Inflammatory macrophage (primary cell): Measurements from ENCODE around the gene MS4A12.
"Not testable (repeated sequence)": the region's sequence is repeated elsewhere in the genome, so short reads cannot be mapped to it uniquely, and the experiment has no call there.

ENCODE experiments used
- DNase-seq, 2 donors: peaks; one replicate each; pipeline ENCODE4 v3.0.0-alpha.2; 2020 to 2022
- total RNA-seq, 18 experiments: gene quantifications; one replicate each; lab custom pipeline; 2026; ENCODE audit warnings: mixed read lengths in 6 of 18, inconsistent platforms in 2 of 18; lab: John Stamatoyannopoulos, UW

The MS4A12 gene
- total RNA-seq, result 0 to 0.11 (median 0) reads per million in 18 experiments

- DNase-seq, result no peak
Measured at GRCh38 chr11:60492488-60493009, at the start of gene MS4A12. TSS of gene MS4A12 (plus strand) at chr11:60492778. CDS start at chr11:60497319, 4,541 bp downstream.

DNA sequence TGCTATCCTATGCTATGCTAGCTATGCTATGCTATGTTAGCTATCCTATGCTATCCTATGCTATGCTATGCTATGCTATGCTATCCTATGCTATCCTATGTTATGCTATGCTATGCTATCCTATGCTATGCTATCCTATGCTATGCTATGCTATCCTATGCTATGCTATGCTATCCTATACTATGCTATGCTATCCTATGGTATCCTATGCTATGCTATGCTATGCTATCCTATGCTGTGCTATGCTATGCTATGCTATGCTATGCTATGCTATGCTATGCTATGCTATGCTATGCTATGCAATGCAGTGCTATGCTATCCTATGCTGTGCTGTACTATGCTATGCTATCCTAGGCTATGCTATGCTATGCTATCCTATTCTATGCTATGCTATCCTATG lies 45.5 kb upstream of the MS4A12 start:
- no peak for DNase-seq

DNA sequence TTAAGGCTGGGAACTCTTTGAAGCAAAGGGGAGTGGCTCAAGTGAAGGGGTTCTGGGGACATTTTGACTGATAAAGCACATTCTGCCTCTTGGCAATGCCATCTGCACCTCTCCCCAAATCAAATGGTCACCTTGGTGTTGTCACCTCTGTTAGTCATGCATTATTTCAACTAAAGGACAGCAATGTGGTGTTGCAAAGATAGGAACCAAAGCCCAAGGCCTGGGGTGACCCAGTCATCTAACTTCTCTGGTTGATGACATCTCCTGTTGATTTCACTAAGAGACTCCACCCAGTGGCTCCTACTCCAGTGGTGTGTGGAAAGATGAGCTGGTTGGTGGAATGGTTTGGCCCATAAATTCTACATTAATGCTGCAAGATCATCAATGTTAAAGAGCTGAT lies 44.7 kb upstream of the MS4A12 start:
- DNase-seq, result peak; percentile 45 to 59

DNA sequence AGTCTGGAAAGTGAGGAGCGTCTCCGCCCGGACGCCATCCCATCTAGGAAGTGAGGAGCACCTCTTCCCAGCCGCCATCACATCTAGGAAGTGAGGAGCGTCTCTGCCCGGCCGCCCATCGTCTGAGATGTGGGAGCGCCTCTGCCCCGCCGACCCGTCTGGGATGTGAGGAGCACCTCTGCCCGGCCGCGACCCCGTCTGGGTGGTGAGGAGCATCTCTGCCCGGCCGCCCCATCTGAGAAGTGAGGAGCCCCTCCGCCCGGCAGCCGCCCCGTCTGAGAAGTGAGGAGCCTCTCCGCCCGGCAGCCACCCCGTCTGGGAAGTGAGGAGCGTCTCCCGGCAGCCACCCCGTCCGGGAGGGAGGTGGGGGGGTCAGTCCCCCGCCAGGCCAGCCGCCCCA lies 41.4 kb upstream of the MS4A12 start:
- not testable (repeated sequence) for DNase-seq

GRCh38 chr11:60454212-60454611 lies 38.4 kb upstream of the MS4A12 start:
- no peak for DNase-seq

GRCh38 chr11:60455531-60456042 lies 37.0 kb upstream of the MS4A12 start, which contains the start of gene MS4A1:
TSS of gene MS4A1 (plus strand) at chr11:60455847. CDS start at chr11:60462375, 6,528 bp downstream.
- DNase-seq, result no peak

DNA sequence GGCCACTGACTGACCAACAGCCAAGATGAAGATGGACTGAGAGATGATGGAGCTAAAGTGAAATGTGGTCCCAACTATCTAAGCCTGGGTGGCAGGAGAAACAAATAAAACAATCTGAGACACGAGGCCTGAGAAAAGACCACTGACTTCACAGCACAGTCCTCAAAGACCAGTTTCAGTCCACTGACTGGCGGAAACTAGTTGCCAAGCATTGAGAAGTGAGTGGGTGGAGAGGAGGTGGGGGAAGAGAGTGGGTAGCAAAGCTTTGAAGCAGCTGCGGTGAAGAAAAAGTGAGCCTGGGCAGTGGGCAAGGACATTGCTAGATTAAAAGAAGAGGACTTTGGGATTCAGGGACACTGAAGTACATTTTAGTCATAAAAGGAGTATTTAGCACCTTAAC lies 35.0 kb upstream of the MS4A12 start:
- DNase-seq, result no peak

DNA sequence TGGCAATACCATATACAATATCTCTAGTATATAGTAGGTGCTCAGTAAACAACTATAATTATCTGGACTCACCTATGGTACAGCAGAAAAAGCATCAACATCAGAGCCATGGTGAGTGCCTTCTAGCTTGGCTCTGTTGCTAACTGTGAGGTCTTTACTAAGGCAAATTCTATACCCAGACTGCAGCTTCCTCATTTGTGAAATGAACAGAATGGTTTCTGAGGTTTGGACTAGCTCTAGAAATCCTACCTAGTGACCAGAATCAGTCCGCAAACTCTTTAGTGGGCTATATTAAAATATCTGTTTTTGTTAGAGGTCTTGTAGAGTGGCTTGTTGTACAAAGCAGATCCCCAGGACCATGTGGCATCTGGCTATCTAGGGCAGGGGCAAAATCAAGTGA lies 33.2 kb upstream of the MS4A12 start:
- DNase-seq, result no peak

GRCh38 chr11:60468829-60469228 lies 23.7 kb upstream of the MS4A12 start:
- no peak for DNase-seq

- no peak for DNase-seq
Measured at GRCh38 chr11:60469723-60470122, 22.9 kb upstream of the MS4A12 start.

DNA sequence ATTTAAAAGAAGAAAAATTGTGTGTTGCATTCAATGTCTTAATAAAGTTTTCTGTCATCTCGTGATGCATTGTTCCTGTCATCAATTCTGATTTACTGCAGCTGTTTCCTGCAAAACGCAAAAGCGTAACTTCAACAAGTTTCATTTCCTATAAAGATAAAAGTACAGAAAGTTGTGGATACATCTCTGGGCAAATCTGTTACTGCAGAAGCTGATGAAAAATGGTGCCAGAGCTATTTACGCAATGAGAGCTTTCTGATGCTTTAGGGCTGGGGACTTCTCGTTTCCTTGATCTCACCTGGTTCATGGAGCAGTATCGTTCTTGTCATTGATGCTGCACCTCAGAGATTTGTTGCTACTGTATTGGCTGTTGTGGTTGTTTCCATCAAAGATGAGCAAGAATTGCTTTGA lies 15.5 kb upstream of the MS4A12 start:
- DNase-seq, result peak in 1 of 2 donors; percentile 50

- peak; percentile 64 to 68 for DNase-seq
Measured at GRCh38 chr11:60482361-60482760, 10.2 kb upstream of the MS4A12 start.

DNA sequence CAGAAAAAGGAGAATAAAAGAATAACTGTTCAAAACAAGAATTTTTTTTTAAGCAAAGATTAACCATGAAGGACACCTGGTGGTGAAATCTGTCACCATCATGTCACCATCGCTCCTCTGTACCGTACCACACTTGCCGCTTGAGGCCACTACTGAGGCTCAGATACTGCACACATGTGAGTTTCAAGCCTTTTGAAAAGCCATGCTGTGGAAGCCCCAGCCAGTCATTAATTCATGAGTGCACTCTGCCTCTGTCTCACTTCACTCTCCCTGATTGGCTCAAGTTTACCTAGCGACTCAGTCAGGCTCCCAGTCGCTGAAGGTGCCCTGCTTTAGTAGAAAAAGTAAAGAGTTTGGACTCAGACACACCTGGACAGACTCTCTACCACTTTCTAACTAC lies 6.6 kb upstream of the MS4A12 start:
- DNase-seq, result peak; percentile 57 to 69

GRCh38 chr11:60493454-60493853 lies 876 bp downstream of the MS4A12 start:
- no peak for DNase-seq

- DNase-seq, result peak in 1 of 2 donors; percentile 24
Measured at GRCh38 chr11:60498399-60498798, 5.8 kb downstream of the MS4A12 start.

DNA sequence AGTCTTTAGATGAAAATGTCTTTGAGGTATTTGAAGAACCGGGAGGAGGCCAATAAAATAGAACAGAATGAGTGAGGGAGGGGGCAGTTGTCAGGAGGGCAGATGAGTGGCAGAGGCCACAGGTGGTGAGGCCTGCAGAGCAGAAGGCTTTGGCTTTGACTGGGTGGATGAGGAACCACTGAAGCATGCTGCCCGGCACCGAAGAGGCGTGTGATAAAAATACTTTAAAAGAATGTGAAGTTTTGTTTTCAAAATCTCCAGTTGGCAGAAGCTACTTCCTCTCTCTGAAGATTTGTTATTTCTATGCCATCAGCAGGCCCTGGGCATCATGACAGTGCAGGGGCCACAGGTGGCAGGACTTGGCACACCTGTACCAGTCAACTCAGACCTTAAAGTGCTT lies 6.3 kb downstream of the MS4A12 start:
- peak; percentile 43 to 59 for DNase-seq

DNA sequence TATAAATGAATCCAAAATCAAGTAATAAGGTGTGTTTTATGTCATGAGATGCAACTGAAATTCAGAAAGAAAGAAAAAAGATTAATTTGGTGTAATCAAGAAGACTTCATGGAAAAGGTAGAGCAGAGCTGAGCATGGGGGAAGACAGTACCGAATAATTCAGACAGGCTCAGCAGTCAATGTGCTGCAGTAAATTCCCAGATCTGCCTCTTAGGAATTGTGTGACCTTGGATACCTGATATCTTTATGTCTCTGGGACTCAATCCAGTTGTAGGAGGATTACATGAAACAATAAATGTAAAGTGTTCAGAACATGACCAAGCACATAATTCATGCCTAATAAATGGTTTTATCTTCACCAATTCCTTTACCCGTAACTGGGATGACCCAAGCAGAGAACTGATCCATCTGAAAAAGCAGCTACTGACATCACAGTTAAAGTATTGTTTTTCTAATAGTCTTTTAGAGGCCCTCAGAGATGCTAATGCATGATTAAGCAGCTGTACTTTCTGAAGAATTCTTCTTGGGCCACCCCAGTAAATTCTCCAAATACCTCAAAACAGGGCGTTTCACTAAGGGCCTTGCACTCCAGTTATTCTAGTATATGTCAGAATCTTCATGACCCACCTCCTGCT lies 7.8 kb downstream of the MS4A12 start:
- DNase-seq, result no peak

DNA sequence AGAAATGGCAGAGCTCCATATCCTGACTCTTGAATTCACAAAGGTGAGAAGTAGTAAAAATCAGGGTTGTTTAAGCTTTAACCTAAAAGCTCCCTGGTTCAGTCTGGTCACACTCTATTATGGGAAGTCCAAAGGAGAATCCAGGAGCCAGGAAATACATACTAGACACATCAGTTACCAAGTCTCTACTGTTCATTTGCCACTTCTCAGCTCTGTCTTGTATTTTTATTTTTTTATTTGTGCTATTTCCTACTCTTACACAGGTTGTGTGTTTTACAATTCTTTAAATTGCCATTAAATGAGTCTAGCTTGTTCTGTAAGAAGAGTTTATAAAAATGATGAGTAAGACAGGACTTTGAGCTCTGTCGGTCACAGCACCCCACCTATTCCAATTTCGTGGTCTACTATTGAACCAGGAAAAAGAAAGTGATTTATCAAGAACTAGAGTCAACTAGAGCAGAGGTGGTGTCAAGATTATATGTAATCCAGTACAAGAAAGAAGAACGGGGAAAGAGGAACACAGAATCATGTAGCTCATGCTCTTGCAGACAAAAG lies 9.7 kb downstream of the MS4A12 start:
- DNase-seq, result peak in 1 of 2 donors; percentile 26

- no peak for DNase-seq
Measured at GRCh38 chr11:60504219-60504905, 11.8 kb downstream of the MS4A12 start.

DNA sequence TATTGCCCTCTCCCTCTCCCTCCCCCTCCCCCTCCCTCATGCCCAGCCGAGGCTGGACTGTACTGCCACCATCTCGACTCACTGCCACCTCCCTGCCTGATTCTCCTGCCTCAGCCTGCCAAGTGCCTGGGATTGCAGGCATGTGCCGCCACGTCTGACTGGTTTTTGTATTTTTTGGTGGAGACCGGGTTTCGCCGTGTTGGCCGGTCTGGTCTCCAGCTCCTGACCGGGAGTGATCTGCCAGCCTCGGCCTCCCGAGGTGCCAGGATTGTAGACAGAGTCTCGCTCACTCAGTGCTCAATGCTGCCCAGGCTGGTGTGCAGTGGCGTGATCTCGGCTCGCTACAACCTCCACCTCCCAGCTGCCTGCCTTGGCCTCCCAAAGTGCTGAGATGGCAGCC lies 17.0 kb downstream of the MS4A12 start:
- DNase-seq, result not testable (repeated sequence)

DNA sequence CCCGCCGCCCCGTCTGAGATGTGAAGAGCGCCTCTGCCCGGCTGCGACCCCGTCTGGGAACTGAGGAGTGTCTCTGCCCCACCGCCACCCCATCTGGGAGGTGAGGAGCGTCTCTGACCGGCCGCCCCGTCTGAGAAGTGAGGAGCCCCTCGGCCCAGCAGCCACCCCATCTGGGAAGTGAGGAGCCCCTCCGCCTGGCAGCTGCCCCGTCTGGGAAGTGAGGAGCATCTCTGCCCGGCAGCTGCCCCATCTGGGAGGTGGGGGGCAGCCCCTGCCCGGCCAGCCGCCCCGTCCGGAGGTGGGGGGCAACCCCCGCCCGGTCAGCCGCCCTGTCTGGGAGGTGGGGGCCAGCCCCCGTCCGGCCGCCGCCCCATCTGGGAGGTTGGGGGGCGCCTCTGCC lies 17.6 kb downstream of the MS4A12 start:
- not testable (repeated sequence) for DNase-seq

DNA sequence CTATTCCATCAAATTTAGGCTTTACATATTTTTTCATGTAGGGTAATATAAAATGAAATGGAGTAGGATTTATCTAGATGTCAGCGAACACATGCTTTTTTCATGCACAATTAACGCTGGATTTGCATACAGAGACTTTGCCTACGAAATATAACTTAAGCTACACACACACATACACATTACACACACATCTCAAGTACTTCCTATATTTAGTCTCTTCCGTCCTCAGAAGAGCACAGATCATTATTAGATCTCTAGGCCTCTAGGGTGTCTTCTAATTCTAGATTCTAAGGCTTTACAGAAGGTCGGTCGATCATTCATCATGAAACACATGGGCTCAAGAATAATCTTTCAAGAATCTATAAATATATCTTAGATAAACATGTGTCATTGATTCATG lies 18.8 kb downstream of the MS4A12 start:
- DNase-seq, result no peak

- DNase-seq, result peak in 1 of 2 donors; percentile 18
Measured at GRCh38 chr11:60512651-60513225, 20.2 kb downstream of the MS4A12 start.
